GM20000 (cell line): Measurements from ENCODE around the gene TNK1.

Source experiments
- DNase-seq: peaks from one replicate; pipeline ENCODE4 v3.0.0; 2012; ENCODE audit warnings: low spot score
- CTCF ChIP-seq: IDR thresholded peaks from 2 replicates; pipeline ENCODE4 v1.5.1; 2012; ENCODE audit warnings: mild to moderate bottlenecking, control low read depth; ENCODE audit errors: extremely low read depth, missing control alignments

The TNK1 gene

GRCh38 chr17:7416323-7416722, 35.4 kb downstream of the TNK1 start:
- no peak for TF ChIP-seq CTCF
- DNase-seq = no peak

GRCh38 chr17:7417056-7417655, 36.3 kb downstream of the TNK1 start:
- TF ChIP-seq CTCF = no peak
- no peak for DNase-seq

- no peak for TF ChIP-seq CTCF
- no peak for DNase-seq
These were observed 37.7 kb downstream of the TNK1 start for GRCh38 chr17:7418472-7419152.

GRCh38 chr17:7419819-7420610, 39.1 kb downstream of the TNK1 start, which contains the start of gene SPEM1:
TSS of gene SPEM1 (plus strand) at chr17:7420324. CDS start at chr17:7420385, 61 bp downstream.
- no peak for DNase-seq
- TF ChIP-seq CTCF = no peak

GRCh38 chr17:7421186-7421585, 40.3 kb downstream of the TNK1 start:
- TF ChIP-seq CTCF = no peak
- no peak for DNase-seq

- no peak for DNase-seq
These were observed 42.8 kb downstream of the TNK1 start for GRCh38 chr17:7423679-7424078.

More at GRCh38 chr17:7423679-7424078, 42.8 kb downstream of the TNK1 start:
- TF ChIP-seq CTCF = no peak
